DOHH2 (cell line): ENCODE data around the gene PANX2.

ENCODE experiments used
- H3F3A ChIP-seq: fragments of 200-600 bp; sonication (generic), shearing (Covaris generic); 2 replicates; pipeline ENCODE4 v1.6.0; 2016; ENCODE audit warnings: antibody characterized with exemption, mild to moderate bottlenecking; ENCODE audit not compliant: control insufficient read depth, insufficient read depth
- H3K27ac ChIP-seq: fragments of 200-600 bp; sonication (generic); 2 replicates; pipeline ENCODE4 v1.5.1; 2014; ENCODE audit warnings: low read depth, mild to moderate bottlenecking, low read length, moderate library complexity
- H3K27me3 ChIP-seq: fragments of 200-600 bp; sonication (generic); 2 replicates; pipeline ENCODE4 v1.6.1; 2014; ENCODE audit warnings: mild to moderate bottlenecking, low read length, mixed read lengths; ENCODE audit not compliant: control insufficient read depth
- H3K36me3 ChIP-seq: fragments of 200-600 bp; sonication (generic); 2 replicates; pipeline ENCODE4 v1.6.1; 2014; ENCODE audit warnings: mild to moderate bottlenecking, low read length, moderate library complexity, mixed read lengths; ENCODE audit not compliant: control insufficient read depth
- H3K4me1 ChIP-seq: fragments of 200-600 bp; sonication (generic); 2 replicates; pipeline ENCODE4 v1.6.1; 2014; ENCODE audit warnings: mild to moderate bottlenecking, low read length, mixed read lengths; ENCODE audit not compliant: control insufficient read depth
- H3K4me2 ChIP-seq: fragments of 200-600 bp; sonication (generic); 2 replicates; pipeline ENCODE4 v1.6.0; 2014; ENCODE audit warnings: mild to moderate bottlenecking, low read length, moderate library complexity
- H3K4me3 ChIP-seq: fragments of 200-600 bp; sonication (generic); 2 replicates; pipeline ENCODE4 v1.5.1; 2014; ENCODE audit warnings: mild to moderate bottlenecking, low read length, mixed read lengths
- H3K79me2 ChIP-seq: fragments of 200-600 bp; sonication (generic); 2 replicates; pipeline ENCODE4 v1.6.1; 2014; ENCODE audit warnings: mild to moderate bottlenecking, low read length, mixed read lengths; ENCODE audit not compliant: control insufficient read depth
- H3K9me2 ChIP-seq: fragments of 200-600 bp; sonication (generic); replicated peaks from 2 replicates; pipeline ENCODE4 v1.6.1; 2014; ENCODE audit warnings: mild to moderate bottlenecking, low read length, mixed read lengths; ENCODE audit not compliant: control insufficient read depth
- H3K9me3 ChIP-seq: fragments of 200-600 bp; sonication (generic); 2 replicates; pipeline ENCODE4 v1.6.1; 2014; ENCODE audit warnings: antibody characterized with exemption, low read length, mixed read lengths; ENCODE audit not compliant: control insufficient read depth, insufficient read depth
- H4K20me1 ChIP-seq: fragments of 200-600 bp; sonication (generic); 2 replicates; pipeline ENCODE4 v1.6.0; 2014; ENCODE audit warnings: low read depth, mild to moderate bottlenecking, antibody characterized with exemption, low read length, moderate library complexity; ENCODE audit not compliant: control insufficient read depth, insufficient read depth
- CTCF ChIP-seq: fragments of 200-600 bp; sonication (generic); IDR thresholded peaks from one replicate; pipeline ENCODE4 v1.5.1; 2014; ENCODE audit warnings: antibody characterized with exemption, mild to moderate bottlenecking, low read depth, low read length; ENCODE audit not compliant: poor library complexity, severe bottlenecking
- EZH2phosphoT487 ChIP-seq: fragments of 200-600 bp; sonication (generic); IDR thresholded peaks from 2 replicates; pipeline ENCODE4 v1.6.1; 2017; ENCODE audit warnings: borderline replicate concordance, mild to moderate bottlenecking, antibody characterized with exemption, low read length, moderate library complexity, mixed read lengths

PANX2 gene

GRCh38 chr22:50169181-50169759 is 1.3 kb upstream of the PANX2 start:
- Histone ChIP-seq H3K9me2 (no peaks in the 10 kb centered on the region), H3K27me3 (peaks cover 19% of the 10 kb centered on the region), H3K4me1 (peaks cover 14% of the 10 kb centered on the region), H3K4me3 (no peak overlapping the region), H3K27ac (no peak overlapping the region), H3F3A (peaks cover 3% of the 10 kb centered on the region; the same call in 1 of the 2 replicates), H3K9me3 (no peaks in the 10 kb centered on the region; the same call in 1 of the 2 replicates), H3K79me2 (no peaks in the 10 kb centered on the region), H4K20me1 (no peaks in the 10 kb centered on the region), H3K4me2 (no peak overlapping the region), H3K36me3 (no peaks in the 10 kb centered on the region)
- TF ChIP-seq EZH2phosphoT487: peak; percentile 75; the same call in 1 of the 2 replicates
- no peak for TF ChIP-seq CTCF

GRCh38 chr22:50169774-50170341 is 673 bp upstream of the PANX2 start:
- no peak for TF ChIP-seq CTCF
- TF ChIP-seq EZH2phosphoT487: no peak
- Histone ChIP-seq H3K27me3 (peaks cover 19% of the 10 kb centered on the region), H3K36me3 (no peaks in the 10 kb centered on the region), H3K9me2 (no peaks in the 10 kb centered on the region), H3K9me3 (no peaks in the 10 kb centered on the region; the same call in 1 of the 2 replicates), H4K20me1 (no peaks in the 10 kb centered on the region), H3K27ac (no peak overlapping the region), H3K4me3 (no peak overlapping the region), H3K4me1 (peaks cover 14% of the 10 kb centered on the region), H3F3A (peaks cover 3% of the 10 kb centered on the region; the same call in 1 of the 2 replicates), H3K79me2 (no peaks in the 10 kb centered on the region), H3K4me2 (no peak overlapping the region)

GRCh38 chr22:50171319-50171964 is 911 bp downstream of the PANX2 start:
- no peak for TF ChIP-seq EZH2phosphoT487
- no peak for TF ChIP-seq CTCF
- Histone ChIP-seq H3K79me2 (no peaks in the 10 kb centered on the region), H3K36me3 (no peaks in the 10 kb centered on the region), H3K9me3 (no peaks in the 10 kb centered on the region; the same call in 1 of the 2 replicates), H3K27ac (no peak overlapping the region), H3K4me3 (no peak overlapping the region), H3K4me2 (no peak overlapping the region), H3K9me2 (no peaks in the 10 kb centered on the region), H3K4me1 (peaks cover 14% of the 10 kb centered on the region), H3K27me3 (peaks cover 19% of the 10 kb centered on the region), H3F3A (peaks cover 3% of the 10 kb centered on the region; the same call in 1 of the 2 replicates), H4K20me1 (no peaks in the 10 kb centered on the region)
